ENCODE data around the gene TTLL5.

DNA sequence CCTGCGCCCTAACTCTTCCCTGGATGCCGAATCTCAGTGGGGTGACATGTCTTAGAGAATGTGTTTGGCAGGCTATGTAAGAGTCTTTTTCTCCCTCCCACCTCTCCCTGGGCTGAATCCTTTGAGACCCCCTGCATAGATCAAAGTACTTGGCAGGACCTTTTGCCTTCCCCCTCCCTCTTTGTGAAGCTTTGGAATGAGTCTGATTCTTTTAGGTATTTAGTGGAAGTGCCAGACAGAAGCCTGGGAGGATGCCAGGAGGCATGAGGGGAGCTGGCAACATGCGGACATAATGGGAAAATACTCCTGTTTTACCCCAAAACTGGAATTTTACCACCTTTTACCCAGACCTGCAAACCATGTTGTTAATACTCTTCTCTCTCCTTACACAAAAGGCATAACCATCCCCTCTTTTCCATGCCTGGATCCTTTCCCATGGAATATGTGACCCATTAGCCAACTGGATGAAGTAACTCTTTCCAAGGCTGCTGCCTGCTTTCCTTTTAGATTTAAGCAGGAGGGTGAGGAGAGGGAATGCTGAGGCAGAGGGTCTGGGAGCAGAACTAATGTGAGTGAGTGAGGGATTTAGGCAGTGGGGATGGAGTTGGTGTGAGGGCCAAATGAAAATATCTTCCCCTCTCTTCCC lies 41.7 kb downstream of the TTLL5 start:
- TF ChIP-seq ZFP36 (IDR thresholded peaks at IDR 0.05; ENCODE audit: borderline replicate concordance, partially characterized antibody) (no peak), CHD4 (IDR thresholded peaks at IDR 0.05; ENCODE audit: borderline replicate concordance) (no peak), POLR2A (IDR thresholded peaks at IDR 0.05; ENCODE audit: low read length) (no peak), GATA3 (IDR thresholded peaks at IDR 0.05; ENCODE audit: borderline replicate concordance) (no peak), FOSL2 (IDR thresholded peaks at IDR 0.05) (no peak), FOSL2 (CRISPR knock-in tag; IDR thresholded peaks at IDR 0.05) (no peak), RAD21 (conservative IDR thresholded peaks at IDR 0.05 in 1 of 2, IDR thresholded peaks at IDR 0.05 in 1 of 2) (no peak), EP300 (IDR thresholded peaks at IDR 0.05) (no peak)
- TF ChIP-seq, protein P1, sequence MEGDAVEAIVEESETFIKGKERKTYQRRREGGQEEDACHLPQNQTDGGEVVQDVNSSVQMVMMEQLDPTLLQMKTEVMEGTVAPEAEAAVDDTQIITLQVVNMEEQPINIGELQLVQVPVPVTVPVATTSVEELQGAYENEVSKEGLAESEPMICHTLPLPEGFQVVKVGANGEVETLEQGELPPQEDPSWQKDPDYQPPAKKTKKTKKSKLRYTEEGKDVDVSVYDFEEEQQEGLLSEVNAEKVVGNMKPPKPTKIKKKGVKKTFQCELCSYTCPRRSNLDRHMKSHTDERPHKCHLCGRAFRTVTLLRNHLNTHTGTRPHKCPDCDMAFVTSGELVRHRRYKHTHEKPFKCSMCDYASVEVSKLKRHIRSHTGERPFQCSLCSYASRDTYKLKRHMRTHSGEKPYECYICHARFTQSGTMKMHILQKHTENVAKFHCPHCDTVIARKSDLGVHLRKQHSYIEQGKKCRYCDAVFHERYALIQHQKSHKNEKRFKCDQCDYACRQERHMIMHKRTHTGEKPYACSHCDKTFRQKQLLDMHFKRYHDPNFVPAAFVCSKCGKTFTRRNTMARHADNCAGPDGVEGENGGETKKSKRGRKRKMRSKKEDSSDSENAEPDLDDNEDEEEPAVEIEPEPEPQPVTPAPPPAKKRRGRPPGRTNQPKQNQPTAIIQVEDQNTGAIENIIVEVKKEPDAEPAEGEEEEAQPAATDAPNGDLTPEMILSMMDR (IDR thresholded peaks at IDR 0.05): no peak
- TF ChIP-seq, protein P2, sequence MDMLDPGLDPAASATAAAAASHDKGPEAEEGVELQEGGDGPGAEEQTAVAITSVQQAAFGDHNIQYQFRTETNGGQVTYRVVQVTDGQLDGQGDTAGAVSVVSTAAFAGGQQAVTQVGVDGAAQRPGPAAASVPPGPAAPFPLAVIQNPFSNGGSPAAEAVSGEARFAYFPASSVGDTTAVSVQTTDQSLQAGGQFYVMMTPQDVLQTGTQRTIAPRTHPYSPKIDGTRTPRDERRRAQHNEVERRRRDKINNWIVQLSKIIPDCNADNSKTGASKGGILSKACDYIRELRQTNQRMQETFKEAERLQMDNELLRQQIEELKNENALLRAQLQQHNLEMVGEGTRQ (IDR thresholded peaks at IDR 0.05): no peak

All from A549 (cell line).